HG03196 (cell line): Measurements from ENCODE around the gene MTHFD1L.
A peak's percentile ranks its signal among the peaks of the same experiment; 100 is the strongest.
"Not testable (repeated sequence)": the region's sequence is repeated elsewhere in the genome, so short reads cannot be mapped to it uniquely, and the experiment has no call there.

Source experiments
- ATAC-seq: cut with Tn5 transposase; IDR thresholded peaks from one replicate; pipeline ENCODE4 v1.9.1; 2021; ENCODE audit not compliant: unreplicated experiment

Gene MTHFD1L

GRCh38 chr6:150865406-150866146, at the start of gene MTHFD1L:
Gene MTHFD1L, plus strand, starts transcription at chr6:150865702. Its CDS starts 121 bp downstream, at chr6:150865823.
- ATAC-seq, result peak; percentile 83

GRCh38 chr6:150816554-150816953, 48.9 kb upstream of the MTHFD1L start:
- not testable (repeated sequence) for ATAC-seq

- no peak for ATAC-seq
Observed at GRCh38 chr6:150822932-150823331, 42.6 kb upstream of the MTHFD1L start.

- ATAC-seq, result no peak
Observed at GRCh38 chr6:150826788-150827187, 38.7 kb upstream of the MTHFD1L start.

- not testable (repeated sequence) for ATAC-seq
Observed at GRCh38 chr6:150828107-150828506, 37.4 kb upstream of the MTHFD1L start.

- no peak for ATAC-seq
Observed at GRCh38 chr6:150830439-150831165, 34.9 kb upstream of the MTHFD1L start.

- ATAC-seq, result no peak
Observed at GRCh38 chr6:150831577-150831976, 33.9 kb upstream of the MTHFD1L start.

- ATAC-seq, result no peak
Observed at GRCh38 chr6:150835620-150836019, 29.9 kb upstream of the MTHFD1L start.

GRCh38 chr6:150840185-150840584, 25.3 kb upstream of the MTHFD1L start:
- no peak for ATAC-seq

GRCh38 chr6:150841189-150841588, 24.3 kb upstream of the MTHFD1L start:
- ATAC-seq, result no peak

- ATAC-seq, result no peak
Observed at GRCh38 chr6:150841697-150842096, 23.8 kb upstream of the MTHFD1L start.

GRCh38 chr6:150844371-150844770, 21.1 kb upstream of the MTHFD1L start:
- ATAC-seq, result no peak

GRCh38 chr6:150846641-150847040, 18.9 kb upstream of the MTHFD1L start:
- ATAC-seq, result no peak

- ATAC-seq, result no peak
Observed at GRCh38 chr6:150848400-150848799, 17.1 kb upstream of the MTHFD1L start.

GRCh38 chr6:150854392-150854791, 11.1 kb upstream of the MTHFD1L start:
- not testable (repeated sequence) for ATAC-seq

GRCh38 chr6:150855171-150855570, 10.3 kb upstream of the MTHFD1L start:
- ATAC-seq, result not testable (repeated sequence)

GRCh38 chr6:150857062-150857944, 8.2 kb upstream of the MTHFD1L start:
- no peak for ATAC-seq

- ATAC-seq, result no peak
Observed at GRCh38 chr6:150857945-150858308, 7.6 kb upstream of the MTHFD1L start.

- not testable (repeated sequence) for ATAC-seq
Observed at GRCh38 chr6:150861448-150862168, 3.9 kb upstream of the MTHFD1L start.

- no peak for ATAC-seq
Observed at GRCh38 chr6:150863213-150863928, 2.1 kb upstream of the MTHFD1L start.
